ENCODE results near the gene FBLN2.
A peak's percentile ranks its signal among the peaks of the same experiment; 100 is the strongest.

FBLN2 gene

DNA sequence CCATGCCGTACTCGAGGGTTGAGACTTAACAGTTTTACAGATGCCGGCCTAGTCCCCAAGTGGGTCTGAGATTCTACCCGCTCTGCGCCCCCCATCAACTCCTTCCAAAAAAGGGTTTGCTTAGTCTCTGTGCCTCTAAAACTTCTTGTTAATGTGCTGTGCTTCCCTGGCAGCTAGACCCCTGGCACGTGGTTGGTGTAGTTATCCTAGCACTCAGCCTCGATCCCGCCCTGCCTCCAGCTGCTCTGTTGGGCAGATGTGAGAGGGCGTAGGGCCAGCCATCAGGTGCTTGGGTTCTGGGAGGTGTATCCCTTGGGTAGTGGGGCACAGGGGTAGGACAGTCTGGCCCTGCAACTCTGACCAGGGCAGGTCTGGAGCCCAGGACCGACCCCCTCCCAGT is 79.5 kb downstream of the FBLN2 start:
- no peak for DNase-seq

DNA sequence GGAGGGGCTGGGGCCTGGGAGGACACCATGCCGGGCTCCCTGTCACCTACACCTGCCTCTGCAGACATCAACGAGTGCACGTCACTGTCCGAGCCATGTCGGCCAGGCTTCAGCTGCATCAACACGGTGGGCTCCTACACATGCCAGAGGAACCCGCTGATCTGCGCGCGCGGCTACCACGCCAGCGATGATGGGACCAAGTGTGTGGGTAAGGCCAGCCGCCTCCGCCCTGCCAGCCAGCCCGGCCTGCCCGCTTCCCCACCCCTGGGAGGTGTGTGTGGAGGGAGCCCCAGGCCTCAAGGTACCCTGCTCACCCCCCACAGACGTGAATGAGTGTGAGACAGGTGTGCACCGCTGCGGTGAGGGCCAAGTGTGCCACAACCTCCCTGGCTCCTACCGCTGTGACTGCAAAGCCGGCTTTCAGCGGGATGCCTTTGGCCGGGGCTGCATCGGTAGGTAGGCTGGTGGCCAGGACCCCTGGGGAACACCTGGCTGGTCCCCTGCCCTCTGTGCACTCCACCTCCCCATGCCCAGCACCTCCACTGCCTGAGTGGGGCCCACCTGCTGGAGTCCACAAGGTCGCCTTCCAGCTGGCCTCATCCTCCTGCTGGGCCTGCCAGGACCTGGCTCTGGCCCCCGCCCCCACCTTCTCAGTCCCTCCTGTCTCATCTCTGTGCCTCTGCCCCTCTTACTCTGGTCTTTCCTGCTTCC is 80.1 kb downstream of the FBLN2 start:
- no peak for DNase-seq

DNA sequence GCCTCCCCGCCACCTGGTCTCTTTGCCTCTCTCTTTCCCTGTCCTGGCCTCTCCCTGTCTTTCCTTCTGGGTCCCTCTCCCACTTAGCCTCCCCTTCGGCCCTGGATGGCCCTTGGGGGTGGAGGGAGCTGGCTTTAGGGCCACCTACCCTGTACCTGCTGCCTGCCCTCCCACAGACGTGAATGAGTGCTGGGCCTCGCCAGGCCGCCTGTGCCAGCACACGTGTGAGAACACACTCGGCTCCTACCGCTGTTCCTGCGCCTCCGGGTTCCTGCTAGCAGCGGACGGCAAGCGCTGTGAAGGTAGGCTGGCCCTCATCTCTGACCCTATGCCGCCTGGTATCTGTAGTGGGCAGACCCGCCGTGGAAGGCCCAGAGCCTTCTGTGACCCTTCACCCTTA is 80.7 kb downstream of the FBLN2 start:
- no peak for DNase-seq

DNA sequence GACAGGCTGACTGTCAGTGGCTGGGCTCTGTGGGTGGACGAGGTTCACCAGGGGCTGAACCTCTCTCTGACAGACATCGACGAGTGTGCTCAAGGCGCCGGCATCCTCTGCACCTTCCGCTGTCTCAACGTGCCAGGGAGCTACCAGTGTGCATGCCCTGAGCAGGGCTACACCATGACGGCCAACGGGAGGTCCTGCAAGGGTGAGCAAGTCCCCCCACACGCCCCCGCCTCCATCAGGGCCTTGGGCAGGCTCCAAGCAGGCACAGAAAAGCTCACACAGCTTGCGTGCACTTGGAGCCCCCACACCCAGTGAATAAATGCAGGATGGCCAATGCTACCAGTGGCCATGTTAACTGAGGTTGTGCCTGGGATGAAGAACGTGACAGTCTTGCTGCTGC is 82.3 kb downstream of the FBLN2 start:
- no peak for DNase-seq

DNA sequence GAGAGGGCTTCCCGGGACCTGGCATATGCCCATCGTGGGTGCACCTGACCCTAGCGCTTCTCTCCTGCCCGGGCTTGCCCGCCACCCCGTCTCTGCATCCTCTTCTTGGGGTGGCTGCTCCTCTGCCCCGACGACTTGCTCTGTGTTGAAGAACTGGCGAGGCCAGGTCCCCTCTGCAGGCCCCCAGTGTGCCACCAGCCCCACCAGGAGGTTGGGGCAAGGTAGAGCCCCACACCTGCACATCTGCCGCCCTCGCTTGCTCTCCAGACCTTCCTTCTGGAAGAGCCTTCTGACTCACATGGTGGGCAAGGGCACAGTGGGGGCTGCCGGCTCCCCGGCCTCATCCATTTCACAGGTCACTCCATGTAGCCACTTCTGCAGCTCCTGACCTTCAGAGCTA is 84.3 kb downstream of the FBLN2 start:
- no peak for DNase-seq

DNA sequence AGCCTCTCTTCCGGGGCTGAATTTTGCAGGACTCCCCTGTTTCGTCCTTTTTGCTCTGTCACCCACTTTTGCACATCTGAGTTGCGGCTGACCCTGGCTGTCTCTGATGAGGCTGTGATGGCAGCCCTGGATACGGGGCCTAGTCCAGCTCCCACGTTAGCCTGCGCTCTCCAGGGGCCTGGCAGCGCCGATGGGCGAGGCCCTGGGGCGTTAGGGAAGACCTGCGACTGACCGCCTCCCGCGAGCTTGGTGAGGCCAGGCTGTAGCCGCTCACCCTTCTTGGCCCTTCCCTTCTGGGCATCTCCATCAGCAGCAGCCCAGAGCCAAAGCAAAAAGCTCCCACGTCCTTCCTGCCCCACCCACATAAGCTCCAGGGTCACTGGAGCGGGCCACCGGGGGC is 85.2 kb downstream of the FBLN2 start:
- DNase-seq = no peak

DNA sequence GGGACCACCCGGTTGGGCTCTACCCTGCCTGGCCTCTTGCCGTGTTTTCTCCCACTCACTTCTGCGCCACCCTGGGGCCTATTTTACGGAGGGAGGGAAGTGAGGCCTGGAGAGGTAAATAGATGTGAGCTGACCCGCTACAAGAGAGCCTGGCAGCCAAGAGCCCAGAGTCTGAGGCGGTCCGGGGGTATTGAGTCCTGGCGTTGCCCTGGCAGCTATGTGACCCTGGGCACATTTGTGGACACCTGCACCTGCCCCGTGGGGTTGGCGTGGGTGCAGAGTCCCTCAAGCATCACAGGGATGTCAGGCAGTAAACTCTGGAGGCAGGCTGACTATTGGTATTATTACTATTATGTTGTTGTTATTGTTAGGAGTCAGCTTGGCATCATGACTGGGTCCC is 85.7 kb downstream of the FBLN2 start:
- no peak for DNase-seq

DNA sequence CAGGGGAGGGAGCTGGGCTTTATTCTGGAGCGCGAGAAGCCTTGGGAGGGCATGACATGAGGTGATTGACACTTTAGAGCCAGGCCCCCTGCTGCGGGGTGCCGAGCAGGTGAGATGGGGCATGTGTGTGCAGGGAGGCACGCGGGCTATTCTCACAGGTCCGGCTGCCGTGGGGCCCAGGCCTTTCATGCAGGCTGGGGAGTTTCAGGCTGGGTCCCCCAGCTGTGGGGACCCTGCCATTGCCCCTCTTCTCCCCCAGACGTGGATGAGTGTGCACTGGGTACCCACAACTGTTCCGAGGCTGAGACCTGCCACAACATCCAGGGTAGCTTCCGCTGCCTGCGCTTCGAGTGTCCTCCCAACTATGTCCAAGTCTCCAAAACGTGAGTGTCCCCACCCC is 87.3 kb downstream of the FBLN2 start:
- no peak for DNase-seq

DNA sequence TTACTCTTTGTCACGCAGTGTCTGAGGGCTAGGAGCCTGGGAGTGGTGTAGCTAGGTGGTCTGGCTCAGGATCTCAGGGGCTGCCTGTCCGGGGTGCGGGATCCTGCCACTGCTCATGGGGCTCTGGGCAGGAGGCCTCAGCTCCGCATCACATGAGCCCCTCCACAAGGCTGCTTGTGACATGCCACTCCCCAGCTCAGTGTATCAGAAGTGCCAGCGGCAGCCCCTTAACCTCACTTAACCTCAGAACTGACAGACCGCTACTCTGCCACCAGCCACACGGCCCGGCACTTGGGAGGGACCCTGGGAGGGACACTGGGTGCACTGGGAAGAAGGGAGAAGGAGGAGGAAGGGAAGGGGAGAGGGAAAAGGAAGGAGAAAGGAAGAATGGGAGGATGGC is 87.9 kb downstream of the FBLN2 start:
- DNase-seq = no peak

DNA sequence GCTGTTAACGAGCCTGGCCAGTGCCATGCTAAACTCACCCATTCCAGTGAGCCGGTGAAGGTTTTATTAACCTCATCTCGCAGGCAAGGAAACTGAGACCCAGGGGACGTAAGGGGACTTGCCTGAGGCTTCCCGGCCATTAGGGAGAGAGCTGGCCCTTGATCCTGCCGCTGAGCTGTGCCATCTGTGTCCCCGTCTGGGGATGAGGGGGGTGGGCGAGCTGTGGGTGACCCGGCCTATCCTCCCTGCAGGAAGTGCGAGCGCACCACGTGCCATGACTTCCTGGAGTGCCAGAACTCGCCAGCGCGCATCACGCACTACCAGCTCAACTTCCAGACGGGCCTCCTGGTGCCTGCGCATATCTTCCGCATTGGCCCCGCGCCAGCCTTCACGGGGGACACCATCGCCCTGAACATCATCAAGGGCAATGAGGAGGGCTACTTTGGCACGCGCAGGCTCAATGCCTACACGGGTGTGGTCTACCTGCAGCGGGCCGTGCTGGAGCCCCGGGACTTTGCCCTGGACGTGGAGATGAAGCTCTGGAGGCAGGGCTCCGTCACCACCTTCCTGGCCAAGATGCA is 88.5 kb downstream of the FBLN2 start:
- DNase-seq = no peak

DNA sequence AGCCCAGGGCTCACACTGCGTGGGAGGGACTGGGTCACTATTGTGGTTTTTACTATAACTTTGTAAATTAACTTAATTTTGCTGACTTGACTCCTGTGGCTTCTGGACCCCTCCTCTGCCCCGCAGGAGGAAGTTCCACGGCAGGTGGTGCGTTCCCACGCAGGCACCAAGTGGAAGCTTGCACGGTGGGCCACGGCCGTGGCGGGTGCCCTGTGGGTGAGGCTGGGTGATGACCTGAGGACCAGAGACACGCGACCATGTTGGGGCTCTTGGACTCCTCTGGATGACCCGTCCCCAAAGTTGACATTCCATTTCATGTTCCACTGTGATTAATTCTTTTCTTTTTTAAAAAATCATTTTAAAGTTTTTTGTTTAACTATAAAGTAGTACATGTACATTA is 89.0 kb downstream of the FBLN2 start:
- no peak for DNase-seq

DNA sequence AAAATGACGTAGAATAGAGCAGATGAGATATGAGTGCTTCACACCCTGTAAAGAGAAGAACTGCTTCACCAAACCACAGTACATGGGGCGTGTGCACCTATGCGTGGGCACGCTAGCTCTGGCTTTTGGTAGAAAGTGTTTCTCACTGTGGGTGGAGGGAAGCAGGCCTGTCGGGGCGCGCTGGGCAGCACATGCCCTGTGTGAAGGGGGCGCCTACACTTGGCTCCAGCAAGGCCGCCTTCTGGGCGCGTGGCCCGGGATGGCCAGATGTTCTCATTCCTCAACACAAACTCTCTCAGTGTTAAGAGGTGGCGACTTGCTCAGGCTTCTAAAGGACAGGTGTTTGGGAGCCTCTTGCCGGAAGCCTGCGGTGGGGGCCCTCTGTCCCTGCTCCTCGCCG is 90.0 kb downstream of the FBLN2 start:
- DNase-seq = no peak

DNA sequence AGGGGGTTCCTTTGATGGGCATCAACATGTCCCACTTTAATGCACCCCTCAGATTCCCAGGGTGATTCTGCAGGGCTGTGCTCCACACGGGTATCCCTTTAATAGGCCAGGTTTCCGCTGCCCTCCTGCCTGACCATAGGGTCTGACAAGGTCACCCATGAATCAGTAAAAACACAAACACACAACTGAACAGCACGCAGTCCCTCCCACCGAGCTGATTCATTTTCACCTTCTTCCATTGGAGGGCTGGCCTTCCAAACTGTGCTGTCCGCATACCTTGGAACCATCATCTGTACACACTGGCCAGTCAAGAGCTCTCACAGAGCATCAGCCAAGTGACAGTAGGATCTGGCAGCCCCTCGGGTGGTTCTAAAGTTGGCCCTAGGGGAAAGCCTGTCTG is 93.7 kb downstream of the FBLN2 start:
- DNase-seq = no peak

DNA sequence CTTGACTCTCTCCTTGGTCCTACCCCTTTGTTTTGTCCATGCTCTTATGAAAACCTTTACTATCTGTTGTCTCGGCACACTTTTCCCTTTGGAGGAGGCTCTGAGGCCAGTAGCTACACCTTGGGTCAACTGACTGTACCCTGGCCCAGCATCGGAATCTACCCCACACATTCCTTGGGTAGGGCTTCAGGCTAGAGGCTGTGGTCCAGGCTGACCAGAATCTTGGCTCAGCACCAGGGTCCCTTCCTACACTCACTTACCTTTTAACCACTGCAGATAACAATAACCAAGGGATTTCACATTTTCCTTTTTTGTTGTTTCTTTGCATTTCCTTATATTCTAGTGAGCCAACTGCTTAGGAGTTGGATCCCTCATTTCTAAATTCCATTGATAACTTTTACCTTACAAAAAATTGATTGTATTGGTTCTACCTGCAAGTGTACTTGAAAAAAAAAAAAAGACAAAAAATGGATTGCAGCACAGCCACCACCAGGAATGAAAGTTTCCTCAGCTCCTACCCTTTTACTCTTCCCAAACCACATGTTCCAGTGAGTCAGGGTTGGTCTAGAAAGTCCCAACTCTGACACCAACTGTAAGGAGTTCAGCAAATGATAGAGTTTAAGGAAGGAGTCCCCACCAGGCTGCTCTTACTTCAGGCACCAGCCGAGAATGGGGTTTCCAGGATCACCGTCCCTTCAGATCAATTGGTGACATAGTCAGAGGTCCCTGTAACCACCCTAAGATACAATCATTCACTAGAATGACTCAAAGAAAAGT is 95.6 kb downstream of the FBLN2 start:
- no peak for DNase-seq

DNA sequence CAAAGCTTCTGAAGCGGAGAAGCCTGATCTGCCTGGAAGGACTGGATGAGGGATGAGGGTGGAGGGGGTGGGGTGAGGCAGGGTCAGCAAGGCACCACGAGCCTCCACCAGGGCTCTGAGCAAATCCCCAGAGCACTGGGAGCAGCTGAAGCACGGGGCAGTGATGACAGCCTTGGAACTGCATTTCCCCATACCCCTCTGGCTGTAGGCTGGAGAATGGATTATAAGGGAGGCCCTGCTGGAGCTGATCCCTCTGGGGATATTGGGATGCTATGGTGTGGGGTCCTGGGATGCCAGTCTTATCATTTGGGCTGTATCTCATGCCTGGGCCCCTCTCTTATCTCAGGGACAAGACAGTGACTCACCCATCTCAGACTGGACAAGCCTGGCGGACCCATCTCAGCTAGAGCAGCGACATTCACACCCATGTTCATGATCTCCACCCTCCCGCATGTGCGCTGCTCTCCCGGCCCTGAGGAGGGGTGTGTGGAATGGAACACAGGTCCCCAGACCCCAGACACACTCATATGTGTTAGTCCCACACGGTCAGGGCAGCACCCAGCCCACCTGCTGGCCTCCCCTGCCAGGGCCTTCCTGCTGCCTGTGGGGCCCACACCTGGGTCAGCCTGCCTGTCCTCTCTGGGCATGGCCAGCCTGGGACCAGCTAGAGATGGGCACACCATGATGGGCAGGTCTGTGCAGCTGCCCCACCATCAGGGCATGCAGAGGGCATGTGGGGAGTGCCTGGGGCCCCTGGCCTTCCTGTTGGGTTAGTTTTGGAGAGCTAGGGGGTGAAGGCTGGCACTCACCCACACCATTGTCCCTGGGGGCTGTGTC is 97.1 kb downstream of the FBLN2 start:
- DNase-seq = no peak

DNA sequence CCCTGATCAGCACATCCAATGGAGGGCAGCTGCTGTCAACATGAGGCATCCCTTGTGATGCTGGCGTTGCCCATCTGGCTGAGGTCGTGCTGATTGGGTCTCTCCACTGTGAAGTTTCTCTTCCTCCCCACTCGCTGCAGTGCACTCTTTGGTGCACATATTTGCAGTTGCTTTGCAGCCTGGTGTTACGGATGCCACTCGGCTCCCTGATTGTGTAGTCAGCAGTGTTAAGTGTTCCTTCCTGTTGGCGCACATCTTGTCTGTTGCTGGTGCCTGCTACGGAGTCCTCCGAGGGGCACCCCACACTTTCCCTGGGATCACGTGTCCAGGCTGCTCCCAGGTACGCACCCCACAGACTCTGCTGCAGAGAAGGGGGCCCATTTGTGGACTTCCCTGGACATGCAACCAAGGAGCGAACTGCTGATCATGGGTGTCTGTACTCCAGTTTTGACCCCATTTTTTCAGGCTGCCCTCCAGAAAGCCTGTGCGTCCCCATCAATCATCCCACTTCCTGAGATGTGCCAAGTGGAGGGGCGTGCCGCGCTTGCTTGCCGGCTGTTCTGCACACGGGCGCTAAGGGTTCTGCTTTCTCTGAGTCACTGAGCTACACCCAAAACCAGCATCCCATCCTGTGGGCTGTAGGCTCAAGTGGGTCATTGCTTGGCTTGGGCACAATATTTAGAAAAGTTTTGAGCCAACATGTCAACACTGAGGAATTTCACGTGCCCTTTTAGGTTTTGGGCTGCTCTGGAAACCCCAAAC is 98.6 kb downstream of the FBLN2 start:
- DNase-seq = peak; percentile 16

DNA sequence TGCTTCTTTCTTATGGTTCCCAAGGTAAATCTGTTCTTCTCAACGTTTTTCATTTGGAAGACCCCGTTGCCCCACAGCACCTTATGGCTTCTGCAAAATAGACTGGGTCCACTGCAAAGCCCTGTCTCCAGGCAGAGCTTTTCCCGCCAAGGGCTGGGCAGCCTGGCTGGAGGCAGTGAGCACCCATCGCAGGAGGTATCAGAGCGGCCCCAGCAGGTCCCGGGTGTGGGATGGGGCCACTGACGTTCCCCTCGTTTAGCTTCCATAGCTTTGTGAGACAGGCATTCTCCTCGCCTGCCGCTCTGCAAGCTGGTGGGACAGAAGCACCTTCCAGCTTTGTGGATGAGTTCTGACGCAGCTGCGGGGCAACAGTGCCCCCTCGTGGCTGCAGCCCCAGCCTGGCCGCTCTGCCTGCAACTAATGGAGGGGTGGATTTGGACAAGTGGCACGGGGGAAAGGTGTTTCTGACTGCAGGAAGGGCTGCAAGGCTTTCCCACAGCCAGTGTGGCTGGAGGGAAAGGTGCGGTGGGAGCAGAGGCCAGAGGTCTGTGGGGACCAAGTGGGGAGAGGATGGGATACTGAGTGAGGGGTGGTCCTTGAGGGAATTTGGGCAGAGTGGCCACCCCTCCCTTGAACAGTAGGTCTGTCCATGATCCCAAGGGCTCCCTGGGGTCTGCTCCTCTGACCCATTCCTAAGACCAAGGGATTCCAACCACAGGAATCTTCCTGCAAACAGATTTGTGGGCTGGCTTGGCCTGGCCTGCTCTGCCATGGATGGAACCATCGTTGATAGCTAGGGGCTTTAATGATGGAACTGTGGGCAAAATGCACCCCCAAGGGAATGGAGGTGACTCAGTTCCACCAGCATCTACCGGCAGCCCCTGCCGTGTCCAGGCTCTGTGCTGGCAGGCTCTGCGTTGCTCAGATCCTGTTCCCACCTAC is 99.4 kb downstream of the FBLN2 start:
- peak; percentile 70 for DNase-seq

DNA sequence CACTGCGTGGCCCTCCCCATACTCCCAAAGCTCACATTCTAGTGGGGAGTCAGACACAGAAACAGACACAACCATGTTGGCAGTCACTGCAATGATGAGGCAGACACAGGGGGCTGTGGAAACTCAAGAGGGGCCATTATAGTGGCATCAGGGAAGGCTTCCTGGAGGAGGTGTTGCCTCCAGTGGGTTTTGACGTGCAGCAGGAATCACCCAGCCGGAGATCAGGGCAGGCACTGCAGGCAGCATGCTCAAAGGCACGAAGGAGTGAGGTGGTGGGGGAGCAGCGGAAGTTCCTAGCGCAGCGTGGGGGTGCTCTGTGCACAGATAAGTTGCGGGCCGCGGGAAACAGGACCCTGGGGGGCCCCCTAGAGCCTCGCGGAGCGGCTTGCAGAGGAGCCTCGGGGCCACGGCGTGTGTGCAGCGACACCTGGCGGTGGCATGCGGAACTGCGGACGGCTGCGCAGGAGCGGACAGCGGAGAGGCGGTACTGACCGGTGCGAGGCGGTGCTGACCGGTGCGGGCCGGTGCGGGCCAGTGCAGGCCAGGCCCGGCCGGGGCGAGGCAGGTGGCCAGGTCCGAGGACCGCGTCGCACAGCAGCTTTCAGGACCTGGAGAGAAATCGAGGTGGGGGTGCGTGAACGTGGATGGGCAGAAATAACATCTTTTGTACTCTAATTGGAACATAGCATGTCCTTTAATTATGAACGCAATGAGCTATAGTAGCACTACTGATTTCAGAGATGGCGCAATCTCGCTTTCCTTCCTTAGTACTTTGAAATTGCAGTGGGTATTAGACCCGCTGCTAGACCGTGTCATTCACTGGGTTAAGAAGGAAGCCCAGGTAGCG is 101.5 kb downstream of the FBLN2 start:
- DNase-seq = peak; percentile 70

DNA sequence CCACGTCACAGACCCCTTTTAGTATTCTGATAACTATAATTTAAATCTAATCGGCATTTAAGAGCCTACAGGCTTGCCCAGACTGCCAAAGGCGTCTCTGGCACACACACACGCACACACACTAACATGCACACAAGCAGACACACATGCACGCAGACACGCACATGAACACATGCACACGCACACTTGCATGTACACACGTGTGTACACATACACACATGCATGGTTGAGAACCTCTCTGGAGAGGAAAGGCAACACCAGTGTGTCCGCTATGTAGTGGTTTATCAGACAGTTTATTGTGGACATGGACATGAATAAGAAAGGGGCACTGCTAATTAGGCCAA is 102.1 kb downstream of the FBLN2 start:
- DNase-seq = no peak

DNA sequence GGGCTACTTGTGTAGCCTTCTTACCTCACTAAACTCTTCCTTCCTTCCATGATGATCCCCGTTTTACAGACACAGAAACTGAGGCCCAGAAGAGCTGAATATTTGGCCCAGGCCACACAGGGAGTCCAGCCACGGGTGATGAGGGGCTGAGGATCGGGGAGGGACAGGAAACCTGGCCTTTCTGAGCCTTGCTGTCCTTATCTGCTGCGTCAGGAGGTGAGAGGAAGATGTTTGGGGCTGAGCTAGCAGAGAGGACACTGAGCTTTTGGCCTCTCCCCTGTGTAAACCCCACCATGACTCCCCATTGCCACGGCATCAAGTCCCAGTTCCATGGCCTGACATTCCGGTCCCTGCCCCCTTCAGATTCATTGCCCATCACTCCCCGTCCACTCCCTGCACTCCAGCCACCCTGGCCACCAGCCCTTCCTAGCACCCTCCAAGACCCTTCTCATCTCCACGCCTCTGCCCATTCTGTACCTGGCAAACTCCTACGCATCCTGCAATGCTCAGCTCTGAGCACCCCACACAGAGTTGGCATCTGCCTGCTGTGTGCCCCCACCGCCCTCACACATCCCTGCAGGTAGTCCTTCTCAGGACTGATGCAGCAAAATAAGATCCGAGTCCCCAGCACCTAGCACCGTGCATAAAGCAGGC is 103.0 kb downstream of the FBLN2 start:
- no peak for DNase-seq
